C4-2B (cell line): Measurements from ENCODE around the gene GARIN5A.

Experiments used
- CTCF ChIP-seq: fragments of 450-650 bp; conservative IDR thresholded peaks from 2 replicates; pipeline ENCODE4 v1.5.1; 2017; ENCODE audit warnings: mild to moderate bottlenecking
- ZFX ChIP-seq: fragments of 450-650 bp; IDR thresholded peaks from 2 replicates; pipeline ENCODE4 v1.6.1; 2017

GRCh38 chr19:50462970-50463369 lies 13.7 kb downstream of the GARIN5A start:
- TF ChIP-seq CTCF = no peak
- TF ChIP-seq ZFX = no peak
